ENCODE results near the gene ZNF438.

GRCh38 chr10:30827531-30828120 is 204.0 kb downstream of the ZNF438 start:
- TF ChIP-seq, protein P1, sequence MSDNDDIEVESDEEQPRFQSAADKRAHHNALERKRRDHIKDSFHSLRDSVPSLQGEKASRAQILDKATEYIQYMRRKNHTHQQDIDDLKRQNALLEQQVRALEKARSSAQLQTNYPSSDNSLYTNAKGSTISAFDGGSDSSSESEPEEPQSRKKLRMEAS (IDR thresholded peaks at IDR 0.05) = no peak
- TF ChIP-seq CTCF (IDR thresholded peaks at IDR 0.05; ENCODE audit: control extremely low read depth in 1 of 3, insufficient read depth in 1 of 3, low read depth in 1 of 3, low read length in 3 of 3) (no peak), POLR2A (IDR thresholded peaks at IDR 0.05; ENCODE audit: control extremely low read depth in 1 of 2, low read depth in 2 of 2, low read length in 2 of 2) (no peak), TCF12 (IDR thresholded peaks at IDR 0.05; ENCODE audit: low read depth, low read length) (no peak), KDM1A (IDR thresholded peaks at IDR 0.05; ENCODE audit: borderline replicate concordance, low read length) (no peak), POLR2AphosphoS5 (IDR thresholded peaks at IDR 0.05; ENCODE audit: low read depth, low read length) (no peak), TAF7 (optimal IDR thresholded peaks at IDR 0.05; ENCODE audit: borderline replicate concordance, low read depth, low read length) (no peak), ZNF274 (IDR thresholded peaks at IDR 0.05; ENCODE audit: borderline replicate concordance, extremely low read depth, low read length) (no peak), CEBPB (IDR thresholded peaks at IDR 0.05; ENCODE audit: low read depth, low read length) (no peak), TAF1 (IDR thresholded peaks at IDR 0.05; ENCODE audit: low read depth, low read length) (no peak)
